NB4 (cell line): ENCODE results near the gene BUB1.

ENCODE experiments used
- POLR2A ChIP-seq: IDR thresholded peaks from 2 replicates; pipeline ENCODE4 v1.6.1; 2011; ENCODE audit warnings: mild to moderate bottlenecking; ENCODE audit not compliant: insufficient read length; ENCODE audit errors: extremely low read depth
- TF ChIP-seq, protein P1 (sequence below): IDR thresholded peaks from one replicate; pipeline ENCODE4 v1.5.1; 2012; ENCODE audit warnings: low read depth, low read length

DNA sequence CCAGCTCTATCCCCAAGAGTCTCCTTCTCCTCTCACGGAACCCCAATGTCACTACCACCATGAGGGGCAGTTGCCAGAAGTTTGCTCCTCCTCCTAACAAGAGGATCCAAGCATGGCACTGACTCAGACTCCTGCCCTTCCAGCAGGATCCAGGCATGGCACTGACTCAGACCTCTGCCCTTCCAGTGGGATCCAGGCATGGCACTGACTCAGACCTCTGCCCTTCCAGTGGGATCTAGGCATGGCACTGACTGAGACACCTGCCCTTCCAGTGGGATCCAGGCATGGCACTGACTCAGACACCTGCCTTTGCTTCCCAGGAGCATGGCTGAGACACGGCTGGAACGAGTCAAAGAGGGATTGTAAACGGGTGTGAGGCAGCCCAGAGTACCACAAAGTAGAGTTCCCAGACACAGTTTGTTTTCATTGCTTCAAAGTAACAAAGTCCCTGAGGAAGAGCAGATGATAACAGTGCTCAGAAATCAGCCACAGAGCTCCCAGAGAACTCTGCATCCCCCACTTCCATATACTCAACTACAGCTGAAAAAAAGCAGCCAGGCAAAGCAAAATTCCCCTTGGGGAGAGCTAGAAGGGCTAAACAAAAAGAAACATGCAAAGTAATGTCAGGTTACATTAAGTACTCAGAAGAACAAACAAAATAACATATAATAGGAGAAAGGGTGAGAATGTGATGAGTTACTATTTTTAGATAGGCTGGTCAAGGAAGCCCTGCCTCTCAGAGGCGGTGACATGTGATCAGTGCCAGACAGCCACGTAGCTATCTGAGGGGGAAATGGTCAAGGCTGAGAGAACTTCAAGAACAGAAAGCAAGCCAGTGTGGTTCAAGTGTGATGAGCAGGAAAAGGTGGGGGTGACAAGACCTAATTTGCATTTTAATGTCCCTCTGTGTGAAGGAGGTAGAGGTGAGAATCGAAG, 3.0 kb downstream of the BUB1 start:
- TF ChIP-seq, protein P1, sequence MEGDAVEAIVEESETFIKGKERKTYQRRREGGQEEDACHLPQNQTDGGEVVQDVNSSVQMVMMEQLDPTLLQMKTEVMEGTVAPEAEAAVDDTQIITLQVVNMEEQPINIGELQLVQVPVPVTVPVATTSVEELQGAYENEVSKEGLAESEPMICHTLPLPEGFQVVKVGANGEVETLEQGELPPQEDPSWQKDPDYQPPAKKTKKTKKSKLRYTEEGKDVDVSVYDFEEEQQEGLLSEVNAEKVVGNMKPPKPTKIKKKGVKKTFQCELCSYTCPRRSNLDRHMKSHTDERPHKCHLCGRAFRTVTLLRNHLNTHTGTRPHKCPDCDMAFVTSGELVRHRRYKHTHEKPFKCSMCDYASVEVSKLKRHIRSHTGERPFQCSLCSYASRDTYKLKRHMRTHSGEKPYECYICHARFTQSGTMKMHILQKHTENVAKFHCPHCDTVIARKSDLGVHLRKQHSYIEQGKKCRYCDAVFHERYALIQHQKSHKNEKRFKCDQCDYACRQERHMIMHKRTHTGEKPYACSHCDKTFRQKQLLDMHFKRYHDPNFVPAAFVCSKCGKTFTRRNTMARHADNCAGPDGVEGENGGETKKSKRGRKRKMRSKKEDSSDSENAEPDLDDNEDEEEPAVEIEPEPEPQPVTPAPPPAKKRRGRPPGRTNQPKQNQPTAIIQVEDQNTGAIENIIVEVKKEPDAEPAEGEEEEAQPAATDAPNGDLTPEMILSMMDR: no peak
- TF ChIP-seq POLR2A: no peak
